Fibroblast of peridontal ligament (primary cell): ENCODE measurements around the gene KRTAP9-3.
A peak's percentile ranks its signal among the peaks of the same experiment; 100 is the strongest.
"Not testable (repeated sequence)": the region's sequence is repeated elsewhere in the genome, so short reads cannot be mapped to it uniquely, and the experiment has no call there.

Source experiments
- DNase-seq: peaks from one replicate; pipeline ENCODE4 v3.0.0-alpha.2; 2010; ENCODE audit errors: extremely low read depth

Gene KRTAP9-3

GRCh38 chr17:41249637-41250240 is 17.5 kb downstream of the KRTAP9-3 start, which contains the start of gene KRTAP9-4:
KRTAP9-4 (plus strand) TSS chr17:41249687; CDS start chr17:41249721, 34 bp downstream.
- DNase-seq, result not testable (repeated sequence)

DNA sequence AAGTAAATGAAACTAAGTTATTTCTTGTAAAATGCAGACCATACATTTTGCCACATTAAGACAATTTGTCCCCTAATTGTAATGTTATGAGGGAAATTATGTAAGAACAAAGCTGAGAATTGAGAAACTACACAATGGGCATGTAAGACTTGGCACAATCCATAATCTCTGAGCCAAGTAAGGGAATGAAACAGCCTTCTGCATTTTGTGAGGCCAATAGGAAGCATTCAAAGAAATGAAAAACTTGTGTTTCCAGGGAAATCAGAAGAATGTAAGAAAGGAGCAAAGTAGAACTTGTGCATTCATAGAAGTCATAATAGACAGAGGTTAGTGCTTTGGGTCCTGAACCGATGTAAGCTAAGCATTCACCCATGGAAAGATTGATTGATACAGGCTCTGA is 19.0 kb downstream of the KRTAP9-3 start:
- DNase-seq, result peak; percentile 58

DNA sequence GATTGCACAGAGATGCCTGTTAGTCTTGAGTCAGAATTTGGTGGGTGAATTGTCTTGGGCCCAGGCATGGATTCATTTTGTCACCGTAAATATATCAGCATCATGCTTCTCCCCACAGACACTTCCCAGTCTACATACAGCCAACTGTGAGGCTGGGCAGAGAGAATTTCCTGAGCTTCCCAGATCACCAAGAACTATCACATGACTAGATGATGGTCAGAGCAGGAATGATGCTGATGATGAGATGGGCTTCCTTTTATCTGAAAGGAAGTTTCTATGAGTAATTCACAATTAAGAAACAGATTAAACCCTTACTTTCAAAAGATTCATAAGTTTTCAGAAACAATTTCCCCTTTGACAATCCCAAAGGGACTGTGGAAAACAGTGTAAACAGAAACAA is 22.6 kb downstream of the KRTAP9-3 start:
- peak; percentile 30 for DNase-seq

GRCh38 chr17:41255381-41256290 is 23.4 kb downstream of the KRTAP9-3 start, which contains the start of gene KRTAP9-9:
KRTAP9-9 (plus strand) TSS chr17:41255384.
- peak; percentile 49 for DNase-seq

- peak; percentile 31 for DNase-seq
Observed at GRCh38 chr17:41256291-41256685, 24.0 kb downstream of the KRTAP9-3 start.

DNA sequence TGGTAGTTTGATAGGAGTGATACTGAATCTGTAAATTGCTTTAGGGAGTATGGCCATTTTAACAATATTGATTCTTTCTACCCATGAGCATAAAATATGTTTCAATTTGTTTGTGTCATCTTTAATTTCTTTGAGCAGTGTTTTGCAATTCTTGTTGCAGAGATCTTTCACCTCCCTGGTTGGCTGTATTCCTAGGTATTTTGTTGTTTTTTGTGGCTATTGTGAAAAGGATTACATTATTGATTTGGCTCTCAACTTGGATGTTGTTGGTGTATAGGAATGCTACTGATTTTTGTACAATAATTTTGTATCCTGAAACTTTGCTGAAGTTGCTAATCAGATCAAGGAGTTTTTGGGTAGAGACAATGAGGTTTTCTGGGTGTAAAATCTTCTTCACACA is 26.2 kb downstream of the KRTAP9-3 start:
- peak; percentile 73 for DNase-seq

- DNase-seq, result no peak
Observed at GRCh38 chr17:41263212-41263611, 31.0 kb downstream of the KRTAP9-3 start.

DNA sequence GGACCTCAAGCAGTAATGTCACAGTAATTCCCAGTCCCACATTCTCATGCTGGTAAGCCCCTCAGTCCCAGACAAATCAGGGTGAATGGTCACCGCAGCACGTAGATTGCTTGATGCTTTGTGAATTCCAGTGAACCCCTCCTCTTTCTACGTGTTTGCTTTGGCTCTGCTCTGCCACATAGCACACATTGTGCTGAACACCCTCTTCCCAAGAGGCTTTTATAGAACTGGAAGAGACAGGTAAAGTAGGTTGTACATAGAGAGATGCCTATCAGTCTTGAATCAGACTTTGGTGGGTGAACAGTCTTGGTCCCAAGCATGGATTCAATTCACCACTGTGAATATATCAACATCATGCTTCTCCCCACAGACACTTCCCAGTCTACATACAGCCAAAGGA is 32.4 kb downstream of the KRTAP9-3 start:
- no peak for DNase-seq

- DNase-seq, result no peak
Observed at GRCh38 chr17:41265078-41265477, 32.8 kb downstream of the KRTAP9-3 start, which contains the start of gene KRTAP9-6. KRTAP9-6 (plus strand) TSS chr17:41265378; CDS start chr17:41265378, 0 bp downstream.

DNA sequence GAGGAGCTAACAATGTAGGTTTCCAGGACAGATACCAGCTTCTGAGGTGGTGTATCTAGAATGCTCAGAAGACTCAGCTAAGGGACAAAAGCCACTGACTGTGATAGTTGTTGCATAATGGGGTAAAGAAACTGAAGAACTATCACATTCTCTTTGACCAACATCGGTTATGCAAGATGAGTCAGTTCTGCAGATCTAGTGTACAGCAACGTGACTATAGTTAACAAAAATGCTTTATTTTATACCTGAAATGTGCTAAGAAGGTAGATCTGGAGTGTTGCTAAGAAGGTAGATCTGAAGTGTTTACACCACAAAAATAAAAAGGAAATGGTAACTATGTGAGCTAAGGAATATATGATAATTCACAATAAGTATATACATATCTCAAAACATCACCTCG is 35.5 kb downstream of the KRTAP9-3 start:
- DNase-seq, result no peak

DNA sequence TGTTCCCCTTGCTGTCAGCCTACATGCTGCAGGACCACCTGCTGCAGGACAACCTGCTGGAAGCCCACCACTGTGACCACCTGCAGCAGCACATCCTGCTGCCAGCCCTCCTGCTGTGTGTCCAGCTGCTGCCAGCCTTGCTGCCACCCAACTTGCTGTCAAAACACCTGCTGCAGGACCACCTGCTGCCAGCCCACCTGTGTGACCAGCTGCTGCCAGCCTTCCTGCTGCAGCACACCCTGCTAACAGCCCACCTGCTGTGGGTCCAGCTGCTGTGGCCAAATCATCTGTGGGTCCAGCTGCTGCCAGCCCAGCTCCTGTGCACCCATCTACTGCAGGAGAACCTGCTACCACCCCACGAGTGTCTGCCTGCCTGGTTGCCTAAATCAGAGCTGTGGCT is 39.1 kb downstream of the KRTAP9-3 start:
- not testable (repeated sequence) for DNase-seq

- no peak for DNase-seq
Observed at GRCh38 chr17:41271858-41272257, 39.6 kb downstream of the KRTAP9-3 start.

- DNase-seq, result not testable (repeated sequence)
Observed at GRCh38 chr17:41275648-41276190, 43.5 kb downstream of the KRTAP9-3 start, which contains the start of gene KRTAP9-7. KRTAP9-7 (plus strand) TSS chr17:41275698; CDS start chr17:41275698, 0 bp downstream.

DNA sequence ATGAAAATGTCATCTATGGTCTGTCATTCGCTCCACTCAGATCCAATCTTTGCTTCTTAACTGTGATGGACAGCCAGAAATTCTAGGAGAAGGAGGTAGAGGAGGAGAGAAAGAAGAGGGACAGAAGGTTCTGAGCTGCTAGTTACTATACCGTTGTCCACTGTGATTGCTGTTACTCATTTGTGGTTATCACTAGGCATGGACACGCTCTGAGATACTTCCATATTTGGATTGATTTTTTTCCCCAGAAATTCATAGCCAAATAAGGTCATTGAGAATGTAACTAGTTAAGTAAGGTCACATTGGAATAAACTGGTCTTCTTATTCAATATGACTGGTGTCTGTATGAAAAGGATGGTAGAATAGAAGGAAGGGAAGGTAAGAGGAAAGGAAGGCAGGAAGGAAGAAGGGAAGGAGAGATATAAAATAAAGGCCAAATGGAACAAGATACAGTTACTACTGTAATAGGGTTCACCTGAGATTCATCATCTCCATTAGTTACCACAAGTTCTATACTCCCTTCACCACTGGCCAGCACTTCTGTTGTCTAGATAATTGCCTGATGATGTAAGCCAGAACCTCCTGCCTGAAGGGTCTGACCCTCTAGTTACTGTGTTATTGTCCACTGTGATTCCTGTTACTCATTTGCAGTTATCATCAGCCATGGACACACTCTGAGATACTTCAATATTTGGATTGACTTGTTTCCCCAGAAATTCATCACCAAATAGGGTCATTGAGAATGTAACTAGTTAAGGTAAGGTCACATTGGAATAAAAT is 46.1 kb downstream of the KRTAP9-3 start:
- peak; percentile 22 for DNase-seq
